ENCODE data around the gene LCN12.
"Not testable (repeated sequence)": the region's sequence is repeated elsewhere in the genome, so short reads cannot be mapped to it uniquely, and the experiment has no call there.

LCN12 gene

GRCh38 chr9:136991993-136992818 is 40.1 kb downstream of the LCN12 start, which contains the start of gene PAXX:
Gene PAXX, plus strand, starts transcription at chr9:136992422. Its CDS starts 22 bp downstream, at chr9:136992444.
- peak; percentile 85 for DNase-seq (ENCODE audit: low read depth)

GRCh38 chr9:136992819-136993369 is 40.8 kb downstream of the LCN12 start:
- no peak for DNase-seq (ENCODE audit: low read depth)

- no peak for DNase-seq (ENCODE audit: low read depth)
Measured at GRCh38 chr9:136994180-136994887, 42.3 kb downstream of the LCN12 start.

GRCh38 chr9:136994888-136995230 is 42.8 kb downstream of the LCN12 start:
- DNase-seq (ENCODE audit: low read depth): no peak

GRCh38 chr9:136995362-136995761 is 43.3 kb downstream of the LCN12 start:
- DNase-seq (ENCODE audit: low read depth): no peak

- DNase-seq (ENCODE audit: low read depth): no peak
Measured at GRCh38 chr9:136995772-136996311, 43.8 kb downstream of the LCN12 start.

GRCh38 chr9:136996361-136997292 is 44.6 kb downstream of the LCN12 start, which contains the start of gene CLIC3:
Gene CLIC3, minus strand, starts transcription at chr9:136996568. Its CDS starts 25 bp downstream, at chr9:136996543.
- no peak for DNase-seq (ENCODE audit: low read depth)

GRCh38 chr9:136997371-136997770 is 45.3 kb downstream of the LCN12 start:
- DNase-seq (ENCODE audit: low read depth): no peak

GRCh38 chr9:136997830-136998234 is 45.8 kb downstream of the LCN12 start:
- DNase-seq (ENCODE audit: low read depth): no peak

- DNase-seq (ENCODE audit: low read depth): no peak
Measured at GRCh38 chr9:137000177-137000930, 48.3 kb downstream of the LCN12 start.

- no peak for DNase-seq (ENCODE audit: low read depth)
Measured at GRCh38 chr9:137001857-137002645, 50.0 kb downstream of the LCN12 start.

- no peak for DNase-seq (ENCODE audit: low read depth)
Measured at GRCh38 chr9:137002646-137003041, 50.6 kb downstream of the LCN12 start.

- not testable (repeated sequence) for DNase-seq (ENCODE audit: low read depth)
Measured at GRCh38 chr9:137004285-137004684, 52.2 kb downstream of the LCN12 start.
